ENCODE measurements around the gene GATA3.

DNA sequence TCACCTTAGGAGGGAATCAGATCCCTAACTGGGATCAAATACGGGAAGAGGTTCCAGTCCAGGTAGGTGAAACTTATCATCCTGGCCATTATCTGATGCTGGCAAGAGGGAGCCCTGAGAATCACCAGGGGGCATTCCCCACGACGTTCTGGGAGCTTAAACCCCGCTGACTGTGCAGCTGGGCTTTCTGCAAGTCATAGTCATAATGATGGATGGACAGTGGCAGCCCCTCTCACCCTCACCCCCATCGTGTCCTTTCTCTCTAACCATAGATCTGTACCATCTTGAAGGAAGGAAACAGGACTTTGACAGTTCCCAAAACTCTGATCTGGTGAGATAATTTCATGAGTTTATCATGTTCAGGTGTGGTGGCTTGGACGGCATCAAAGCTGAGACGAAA, 50.2 kb downstream of the GATA3 start:
- TF ChIP-seq CTCF (IDR thresholded peaks at IDR 0.05) (no peak), POLR2AphosphoS5 (IDR thresholded peaks at IDR 0.05) (no peak)

All from prostate gland (tissue), 2 donors.